ENCODE data around the gene COL5A1.

- TF ChIP-seq CTCF (IDR thresholded peaks at IDR 0.05; ENCODE audit: low read depth, low read length): no peak
- TF ChIP-seq EZH2phosphoT487 (IDR thresholded peaks at IDR 0.05; ENCODE audit: low read depth): no peak
These were observed 174.7 kb downstream of the COL5A1 start for GRCh38 chr9:134816264-134816663.
